D721Med (cell line): ENCODE data around the gene PPP1R12C.
"Not testable (repeated sequence)": the region's sequence is repeated elsewhere in the genome, so short reads cannot be mapped to it uniquely, and the experiment has no call there.

ENCODE experiments used
- DNase-seq: peaks from one replicate; pipeline ENCODE4 v3.0.0; 2011; ENCODE audit warnings: low spot score; ENCODE audit not compliant: insufficient read length
- FAIRE-seq: peaks from 2 replicates; lab custom pipeline; 2011; peaks lifted over from hg19 to GRCh38; lab: Jason Lieb, UNC
- CTCF ChIP-seq: IDR thresholded peaks from 2 replicates; pipeline ENCODE4 v1.5.1; 2012; ENCODE audit warnings: mild to moderate bottlenecking, control low read depth; ENCODE audit not compliant: insufficient read depth; ENCODE audit errors: missing control alignments

The PPP1R12C gene

GRCh38 chr19:55071913-55072312 lies 45.5 kb downstream of the PPP1R12C start:
- TF ChIP-seq CTCF = no peak
- FAIRE-seq = no peak
- DNase-seq = no peak

GRCh38 chr19:55071129-55071502 lies 46.3 kb downstream of the PPP1R12C start:
- no peak for DNase-seq

GRCh38 chr19:55070466-55071128 lies 46.8 kb downstream of the PPP1R12C start:
- DNase-seq (no peak), FAIRE-seq (no peak)
- TF ChIP-seq CTCF = no peak

More at GRCh38 chr19:55071129-55071502, 46.3 kb downstream of the PPP1R12C start:
- FAIRE-seq = no peak
- TF ChIP-seq CTCF = no peak

GRCh38 chr19:55069865-55070197 lies 47.6 kb downstream of the PPP1R12C start:
- no peak for TF ChIP-seq CTCF
- DNase-seq (no peak), FAIRE-seq (no peak)

- no peak for TF ChIP-seq CTCF
- FAIRE-seq = no peak
- no peak for DNase-seq
Observed at GRCh38 chr19:55068950-55069864, 48.2 kb downstream of the PPP1R12C start.

GRCh38 chr19:55067869-55068268 lies 49.6 kb downstream of the PPP1R12C start:
- no peak for TF ChIP-seq CTCF
- no peak for FAIRE-seq

GRCh38 chr19:55066107-55066709 lies 51.2 kb downstream of the PPP1R12C start:
- TF ChIP-seq CTCF = no peak
- FAIRE-seq = no peak
- no peak for DNase-seq

More at GRCh38 chr19:55067869-55068268, 49.6 kb downstream of the PPP1R12C start:
- no peak for DNase-seq

- DNase-seq, FAIRE-seq: not testable (repeated sequence)
Observed at GRCh38 chr19:55065516-55065915, 51.9 kb downstream of the PPP1R12C start.
